ENCODE results near the gene UBE2QL1.

The UBE2QL1 gene

DNA sequence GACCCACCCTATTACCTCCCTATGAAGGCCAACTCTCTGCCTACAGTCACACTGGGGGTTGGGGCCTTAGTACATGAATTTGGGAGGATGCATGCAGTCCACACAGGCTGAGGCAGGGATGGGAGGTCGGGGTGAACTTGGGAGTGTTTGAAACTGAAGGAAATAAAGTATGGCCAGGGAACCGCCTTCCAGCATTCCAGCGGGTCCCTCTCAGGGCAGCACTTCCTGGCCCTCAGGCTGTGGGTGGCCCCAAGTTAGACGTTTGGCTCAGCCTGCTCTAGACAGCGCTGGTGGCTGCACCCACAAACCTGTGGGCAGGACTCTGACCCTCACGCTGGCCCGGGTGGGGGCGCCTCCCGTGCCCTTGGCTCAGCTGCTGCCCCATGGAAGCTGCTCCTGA, 74.3 kb downstream of the UBE2QL1 start:
- H3K4me3 ChIP-seq (ENCODE audit: low read depth, low read length) = no peak overlapping the region
- ChIA-PET CTCF (interaction anchor here (1.1 kb wide), 1 partner anchor 1026 kb away, joined by 4 read pairs; no protein-coding TSS in a partner anchor), POLR2A (no interaction called here)
- no peaks in the 10 kb centered on the region for H3K36me3 ChIP-seq (ENCODE audit: control insufficient read depth in 2 of 2, insufficient read depth in 1 of 2, low read length in 2 of 2)
- TF ChIP-seq ZNF549 (tag by site-specific recombination; IDR thresholded peaks at IDR 0.05) (no peak), SETDB1 (IDR thresholded peaks at IDR 0.05; ENCODE audit: insufficient read length, low read length) (no peak), ZBTB21 (tag by site-specific recombination; IDR thresholded peaks at IDR 0.05) (no peak), ATF2 (tag by site-specific recombination; IDR thresholded peaks at IDR 0.05; ENCODE audit: low read depth) (no peak), GLI2 (tag by site-specific recombination; IDR thresholded peaks at IDR 0.05; ENCODE audit: borderline replicate concordance, low read depth) (no peak), ZNF785 (tag by site-specific recombination; IDR thresholded peaks at IDR 0.05) (no peak), KLF10 (tag by site-specific recombination; IDR thresholded peaks at IDR 0.05) (no peak), ZBTB8A (tag by site-specific recombination; IDR thresholded peaks at IDR 0.05) (no peak), ZFP37 (tag by site-specific recombination; IDR thresholded peaks at IDR 0.05) (no peak), ZNF155 (tag by site-specific recombination; IDR thresholded peaks at IDR 0.05) (no peak), GLIS2 (tag by site-specific recombination; IDR thresholded peaks at IDR 0.05) (no peak), ZNF23 (tag by site-specific recombination; IDR thresholded peaks at IDR 0.05; ENCODE audit: borderline replicate concordance) (no peak), TRIM28 (IDR thresholded peaks at IDR 0.05; ENCODE audit: borderline replicate concordance, low read length) (no peak), ZBTB11 (tag by site-specific recombination; conservative IDR thresholded peaks at IDR 0.05; ENCODE audit: low read depth) (no peak), ZNF366 (tag by site-specific recombination; conservative IDR thresholded peaks at IDR 0.05) (no peak), ZBTB1 (tag by site-specific recombination; IDR thresholded peaks at IDR 0.05) (no peak)
- TF ChIP-seq, protein P1, sequence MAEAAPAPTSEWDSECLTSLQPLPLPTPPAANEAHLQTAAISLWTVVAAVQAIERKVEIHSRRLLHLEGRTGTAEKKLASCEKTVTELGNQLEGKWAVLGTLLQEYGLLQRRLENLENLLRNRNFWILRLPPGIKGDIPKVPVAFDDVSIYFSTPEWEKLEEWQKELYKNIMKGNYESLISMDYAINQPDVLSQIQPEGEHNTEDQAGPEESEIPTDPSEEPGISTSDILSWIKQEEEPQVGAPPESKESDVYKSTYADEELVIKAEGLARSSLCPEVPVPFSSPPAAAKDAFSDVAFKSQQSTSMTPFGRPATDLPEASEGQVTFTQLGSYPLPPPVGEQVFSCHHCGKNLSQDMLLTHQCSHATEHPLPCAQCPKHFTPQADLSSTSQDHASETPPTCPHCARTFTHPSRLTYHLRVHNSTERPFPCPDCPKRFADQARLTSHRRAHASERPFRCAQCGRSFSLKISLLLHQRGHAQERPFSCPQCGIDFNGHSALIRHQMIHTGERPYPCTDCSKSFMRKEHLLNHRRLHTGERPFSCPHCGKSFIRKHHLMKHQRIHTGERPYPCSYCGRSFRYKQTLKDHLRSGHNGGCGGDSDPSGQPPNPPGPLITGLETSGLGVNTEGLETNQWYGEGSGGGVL (tag by site-specific recombination; IDR thresholded peaks at IDR 0.05) = no peak
- TF ChIP-seq, protein P2, sequence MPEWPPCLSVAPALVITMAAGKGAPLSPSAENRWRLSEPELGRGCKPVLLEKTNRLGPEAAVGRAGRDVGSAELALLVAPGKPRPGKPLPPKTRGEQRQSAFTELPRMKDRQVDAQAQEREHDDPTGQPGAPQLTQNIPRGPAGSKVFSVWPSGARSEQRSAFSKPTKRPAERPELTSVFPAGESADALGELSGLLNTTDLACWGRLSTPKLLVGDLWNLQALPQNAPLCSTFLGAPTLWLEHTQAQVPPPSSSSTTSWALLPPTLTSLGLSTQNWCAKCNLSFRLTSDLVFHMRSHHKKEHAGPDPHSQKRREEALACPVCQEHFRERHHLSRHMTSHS (tag by site-specific recombination; IDR thresholded peaks at IDR 0.05) = no peak
- TF ChIP-seq, protein P3, sequence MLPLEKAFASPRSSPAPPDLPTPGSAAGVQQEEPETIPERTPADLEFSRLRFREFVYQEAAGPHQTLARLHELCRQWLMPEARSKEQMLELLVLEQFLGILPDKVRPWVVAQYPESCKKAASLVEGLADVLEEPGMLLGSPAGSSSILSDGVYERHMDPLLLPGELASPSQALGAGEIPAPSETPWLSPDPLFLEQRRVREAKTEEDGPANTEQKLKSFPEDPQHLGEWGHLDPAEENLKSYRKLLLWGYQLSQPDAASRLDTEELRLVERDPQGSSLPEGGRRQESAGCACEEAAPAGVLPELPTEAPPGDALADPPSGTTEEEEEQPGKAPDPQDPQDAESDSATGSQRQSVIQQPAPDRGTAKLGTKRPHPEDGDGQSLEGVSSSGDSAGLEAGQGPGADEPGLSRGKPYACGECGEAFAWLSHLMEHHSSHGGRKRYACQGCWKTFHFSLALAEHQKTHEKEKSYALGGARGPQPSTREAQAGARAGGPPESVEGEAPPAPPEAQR (tag by site-specific recombination; IDR thresholded peaks at IDR 0.05) = no peak
- H3K4me1 ChIP-seq (ENCODE audit: control insufficient read depth, insufficient read depth, low read length) = no peaks in the 10 kb centered on the region
- no peaks in the 10 kb centered on the region for H3K9me3 ChIP-seq (ENCODE audit: control insufficient read depth, insufficient read depth, low read depth, low read length)
- no peak overlapping the region for H3K27ac ChIP-seq (ENCODE audit: extremely low read depth, low read depth, low read length)

Data from HEK293 (cell line).